Testis (tissue), 3 donors: ENCODE measurements around the gene CUBN. TPM values are rescaled to one million over a fixed set of nuclear protein-coding genes. Genes with fewer than 3 reads are reported as not detected.

Source experiments
- DNase-seq: peaks from one replicate; pipeline ENCODE4 v3.0.0-alpha.2; 2019
- H3K27ac ChIP-seq, 2 donors: fragments of 200-600 bp; sonication (generic); one replicate each; pipeline ENCODE4 v1.5.1; 2019
- H3K27me3 ChIP-seq: fragments of 200-600 bp; sonication (generic); one replicate; pipeline ENCODE4 v1.5.1; 2019
- H3K36me3 ChIP-seq: fragments of 200-600 bp; sonication (generic); one replicate; pipeline ENCODE4 v1.5.1; 2017; ENCODE audit warnings: low read depth; ENCODE audit errors: missing control alignments
- H3K4me1 ChIP-seq: fragments of 200-600 bp; sonication (generic); one replicate; pipeline ENCODE4 v1.5.1; 2019
- H3K4me3 ChIP-seq, 2 donors: fragments of 200-600 bp; sonication (generic); one replicate each; pipeline ENCODE4 v1.5.1; 2017 to 2019
- H3K9me3 ChIP-seq: fragments of 200-600 bp; sonication (generic); one replicate; pipeline ENCODE4 v1.5.1; 2017
- POLR2A ChIP-seq: fragments of 450-650 bp; IDR thresholded peaks from one replicate; pipeline ENCODE4 v1.6.1; 2017; ENCODE audit warnings: antibody characterized with exemption, mild to moderate bottlenecking, moderate library complexity
- WGBS, 2 donors: methylation state at CpG; one replicate each; pipeline ENCODE4 v1.1.5; 2018; 5-methylcytosine and 5-hydroxymethylcytosine counted together
- intact Hi-C: fragments of 100-400 bp; cut with DNase I; formaldehyde crosslinking; loops from one replicate; pipeline ENCODE4 v1.15.1; 2023; ENCODE audit warnings: low total_unique reads
- polyA plus RNA-seq: library from polyadenylated mRNA; stranded (reverse); fragments of 350-450 nt; fragmentation: Illumina TruSeq; extraction: RNeasy Lipid Tissue Mini Kit (QIAGEN cat#74804); gene quantifications from one replicate; pipeline ENCODE4 v1.2.3, GENCODE V29; 2014; ENCODE audit warnings: low read depth, low replicate concordance; ENCODE audit not compliant: insufficient read depth
- total RNA-seq, 2 donors: library from RNA; depleted of rRNA; stranded (reverse); fragments of >200 nt; gene quantifications; one replicate each; pipeline ENCODE4 v1.2.3, GENCODE V29; 2016
- TF ChIP-seq, protein P1 (sequence below), 3 experiments: fragments of 450-650 bp in 2 of 3; fragments of 200-600 bp in 1 of 3; sonication (generic) in 1 of 3; IDR thresholded peaks; one replicate each; pipeline ENCODE4 v1.5.1; 2016 to 2019; ENCODE audit warnings: antibody characterized with exemption in 3 of 3, mild to moderate bottlenecking in 2 of 3, moderate library complexity in 1 of 3

The CUBN gene
- total and polyA plus RNA-seq, 3 donors from 2014 or later: 11.0 to 39.3 (median 19.2) TPM

DNA sequence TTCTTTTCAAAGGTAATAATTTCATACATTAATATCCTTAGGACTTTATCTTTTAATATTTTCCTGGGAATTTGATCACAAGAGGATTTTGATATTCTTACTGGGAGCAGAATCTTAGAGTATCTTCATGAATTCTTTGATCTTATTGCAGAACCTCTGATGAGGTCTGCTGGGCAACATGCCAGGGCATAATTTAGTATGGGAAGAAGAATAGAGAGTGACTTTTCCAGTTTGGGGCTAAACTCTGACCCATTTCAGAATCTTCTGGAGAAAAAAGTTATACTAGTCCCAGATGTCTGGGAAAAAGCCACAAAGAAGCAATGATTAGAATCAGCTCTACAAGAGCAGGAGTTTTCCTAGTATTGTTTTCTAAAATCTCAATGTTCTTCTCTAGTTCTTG is 284.4 kb downstream of the CUBN start:
- H3K4me1 ChIP-seq: no peaks in the 10 kb centered on the region
- H3K27me3 ChIP-seq: no peaks in the 10 kb centered on the region
- TF ChIP-seq, protein P1, sequence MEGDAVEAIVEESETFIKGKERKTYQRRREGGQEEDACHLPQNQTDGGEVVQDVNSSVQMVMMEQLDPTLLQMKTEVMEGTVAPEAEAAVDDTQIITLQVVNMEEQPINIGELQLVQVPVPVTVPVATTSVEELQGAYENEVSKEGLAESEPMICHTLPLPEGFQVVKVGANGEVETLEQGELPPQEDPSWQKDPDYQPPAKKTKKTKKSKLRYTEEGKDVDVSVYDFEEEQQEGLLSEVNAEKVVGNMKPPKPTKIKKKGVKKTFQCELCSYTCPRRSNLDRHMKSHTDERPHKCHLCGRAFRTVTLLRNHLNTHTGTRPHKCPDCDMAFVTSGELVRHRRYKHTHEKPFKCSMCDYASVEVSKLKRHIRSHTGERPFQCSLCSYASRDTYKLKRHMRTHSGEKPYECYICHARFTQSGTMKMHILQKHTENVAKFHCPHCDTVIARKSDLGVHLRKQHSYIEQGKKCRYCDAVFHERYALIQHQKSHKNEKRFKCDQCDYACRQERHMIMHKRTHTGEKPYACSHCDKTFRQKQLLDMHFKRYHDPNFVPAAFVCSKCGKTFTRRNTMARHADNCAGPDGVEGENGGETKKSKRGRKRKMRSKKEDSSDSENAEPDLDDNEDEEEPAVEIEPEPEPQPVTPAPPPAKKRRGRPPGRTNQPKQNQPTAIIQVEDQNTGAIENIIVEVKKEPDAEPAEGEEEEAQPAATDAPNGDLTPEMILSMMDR (IDR thresholded peaks at IDR 0.05): no peak
- no peak for TF ChIP-seq POLR2A
- H3K27ac ChIP-seq: no peak overlapping the region
- no peaks in the 10 kb centered on the region for H3K36me3 ChIP-seq
- H3K9me3 ChIP-seq: no peaks in the 10 kb centered on the region
- no peak for DNase-seq
- intact Hi-C loops: loop anchor here (10.0 kb wide), 1 partner anchor 590 kb away; no protein-coding TSS in a partner anchor
- no peak overlapping the region for H3K4me3 ChIP-seq

DNA sequence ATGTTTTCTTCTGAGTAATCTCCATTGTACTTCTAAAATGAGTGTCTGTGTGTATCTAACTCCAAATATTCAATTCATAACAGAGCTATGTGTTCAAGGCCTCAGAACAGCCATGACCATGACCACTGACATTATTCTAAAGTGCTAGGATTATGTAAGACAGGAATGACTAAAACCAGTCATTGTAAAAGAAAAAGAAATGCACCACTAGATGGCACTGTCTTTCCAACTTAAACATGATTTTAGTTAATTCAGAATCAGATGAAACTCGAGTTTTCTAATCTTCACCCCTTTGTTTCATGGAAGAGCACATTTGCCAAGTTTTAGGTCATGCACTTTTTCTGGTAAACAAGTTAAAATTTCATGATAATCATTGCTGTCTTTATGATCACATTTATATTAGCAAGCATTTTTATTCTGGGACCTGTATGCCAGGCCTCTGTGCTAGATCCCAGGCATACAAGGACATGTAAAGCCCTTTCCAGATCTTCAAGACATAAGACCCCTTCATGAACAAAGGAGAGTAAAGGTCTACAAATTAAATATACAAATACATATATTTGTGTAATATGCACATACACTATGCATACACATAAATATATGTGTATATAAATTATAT is 286.2 kb downstream of the CUBN start:
- TF ChIP-seq, protein P1 (IDR thresholded peaks at IDR 0.05): peak; percentile 41 to 76 (median 45)
- TF ChIP-seq POLR2A: no peak
- Histone ChIP-seq H3K36me3 (no peaks in the 10 kb centered on the region), H3K27me3 (no peaks in the 10 kb centered on the region), H3K4me3 (no peak overlapping the region), H3K9me3 (no peaks in the 10 kb centered on the region), H3K27ac (no peak overlapping the region), H3K4me1 (no peaks in the 10 kb centered on the region)
- WGBS, 2 donors: 13 to 21% methylated on average over 1 of the region's 1 CpG
- intact Hi-C loops: loop anchor here (5.0 to 10.0 kb wide), 2 partner anchors 414 to 591 kb away; no protein-coding TSS in a partner anchor
- no peak for DNase-seq

DNA sequence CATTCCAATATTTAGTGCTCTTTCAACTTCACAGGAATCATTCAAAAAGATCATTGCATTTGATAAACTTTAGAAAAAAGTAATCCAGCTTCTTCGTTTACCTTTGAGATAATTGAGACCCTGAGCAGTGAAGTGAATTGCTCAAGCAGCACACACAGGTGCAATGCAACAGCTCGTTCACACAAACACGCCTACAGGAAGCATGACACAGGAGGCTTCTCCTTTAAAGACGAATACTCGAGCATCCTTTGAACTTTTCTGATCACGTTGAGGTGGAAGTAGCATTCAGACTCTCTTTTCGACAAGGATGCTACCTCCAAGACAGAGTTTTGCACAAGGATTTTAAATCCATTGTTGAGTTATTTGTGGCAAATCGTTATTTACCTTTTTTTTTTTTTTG is 294.4 kb downstream of the CUBN start:
- no peaks in the 10 kb centered on the region for H3K4me1 ChIP-seq
- no peak for DNase-seq
- WGBS, 2 donors: 78 to 80% methylated on average over 8 of the region's 8 CpGs
- H3K27me3 ChIP-seq: no peaks in the 10 kb centered on the region
- no peak overlapping the region for H3K27ac ChIP-seq
- H3K4me3 ChIP-seq: no peak overlapping the region
- no peak for TF ChIP-seq POLR2A
- TF ChIP-seq, protein P1 (IDR thresholded peaks at IDR 0.05): no peak
- no peaks in the 10 kb centered on the region for H3K36me3 ChIP-seq
- intact Hi-C loops: no loop called here
- H3K9me3 ChIP-seq: no peaks in the 10 kb centered on the region

DNA sequence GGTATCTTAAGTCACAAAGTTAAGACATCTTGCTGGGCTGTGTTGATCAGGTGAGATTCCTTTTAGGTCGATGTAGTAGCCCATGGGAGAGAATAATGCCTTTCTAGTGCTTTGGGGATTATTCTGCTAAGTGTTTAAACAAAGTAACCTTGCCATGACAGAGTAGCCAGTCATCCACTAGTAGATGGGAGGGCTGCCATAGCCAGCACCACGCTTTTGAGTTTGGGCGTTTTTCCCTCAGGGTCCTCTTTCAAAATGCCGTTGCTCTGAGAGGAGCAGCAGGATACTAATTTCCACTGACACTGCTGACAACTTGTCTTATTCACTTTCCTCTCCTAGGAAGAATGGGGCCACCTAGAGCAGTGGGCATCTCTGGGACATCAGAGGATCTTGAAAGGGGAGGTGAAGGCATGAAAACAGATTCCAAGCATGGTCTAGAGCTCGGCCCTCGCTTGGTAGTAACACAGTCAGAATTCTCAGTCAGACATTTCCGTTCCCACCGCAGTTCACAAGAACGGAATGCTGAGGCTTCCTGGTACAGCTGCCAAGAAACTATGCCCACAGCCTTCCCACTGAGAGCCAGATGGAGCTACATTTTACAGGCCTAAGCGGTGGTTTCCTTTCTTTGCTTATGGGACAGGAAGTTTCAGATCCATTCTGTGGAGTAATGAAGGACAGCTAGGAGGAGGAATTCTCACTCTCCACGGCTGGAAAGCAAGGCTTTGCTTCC is 297.1 kb downstream of the CUBN start:
- 65 to 66% methylated on average over 11 of the region's 11 CpGs for WGBS, 2 donors
- Histone ChIP-seq H3K27me3 (no peaks in the 10 kb centered on the region), H3K36me3 (no peaks in the 10 kb centered on the region), H3K9me3 (no peaks in the 10 kb centered on the region), H3K27ac (no peak overlapping the region), H3K4me3 (no peak overlapping the region), H3K4me1 (no peaks in the 10 kb centered on the region)
- intact Hi-C loops: no loop called here
- TF ChIP-seq POLR2A: no peak
- TF ChIP-seq, protein P1 (IDR thresholded peaks at IDR 0.05): no peak
- no peak for DNase-seq
